ENCODE results near the gene MAPK14.
"Not testable (repeated sequence)": the region's sequence is repeated elsewhere in the genome, so short reads cannot be mapped to it uniquely, and the experiment has no call there.

Gene MAPK14

DNA sequence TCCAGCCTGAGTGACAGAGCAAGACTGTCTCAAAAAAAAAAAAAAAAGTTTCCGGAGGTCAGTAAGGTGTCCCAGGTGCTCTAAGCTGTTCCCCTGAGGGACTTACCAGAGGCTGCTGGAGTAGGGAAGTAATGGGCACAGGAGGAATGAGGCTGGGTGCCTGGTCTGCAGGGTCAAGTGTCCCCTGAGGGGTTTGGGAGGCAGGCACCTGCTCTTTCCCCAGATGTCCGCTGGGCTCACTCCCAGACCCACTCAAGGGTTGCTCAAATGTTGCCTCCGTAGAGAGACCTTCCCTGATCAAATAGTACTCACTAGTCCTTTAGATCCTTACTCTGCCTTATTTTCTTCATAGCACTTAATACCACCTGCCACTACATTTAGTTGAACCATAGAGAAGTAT is 97.3 kb downstream of the MAPK14 start:
- no peak for DNase-seq

GRCh38 chr6:36125575-36125974 is 98.0 kb downstream of the MAPK14 start:
- no peak for DNase-seq

GRCh38 chr6:36126121-36126520 is 98.5 kb downstream of the MAPK14 start:
- no peak for DNase-seq

GRCh38 chr6:36126553-36127458 is 99.2 kb downstream of the MAPK14 start:
- no peak for DNase-seq

DNA sequence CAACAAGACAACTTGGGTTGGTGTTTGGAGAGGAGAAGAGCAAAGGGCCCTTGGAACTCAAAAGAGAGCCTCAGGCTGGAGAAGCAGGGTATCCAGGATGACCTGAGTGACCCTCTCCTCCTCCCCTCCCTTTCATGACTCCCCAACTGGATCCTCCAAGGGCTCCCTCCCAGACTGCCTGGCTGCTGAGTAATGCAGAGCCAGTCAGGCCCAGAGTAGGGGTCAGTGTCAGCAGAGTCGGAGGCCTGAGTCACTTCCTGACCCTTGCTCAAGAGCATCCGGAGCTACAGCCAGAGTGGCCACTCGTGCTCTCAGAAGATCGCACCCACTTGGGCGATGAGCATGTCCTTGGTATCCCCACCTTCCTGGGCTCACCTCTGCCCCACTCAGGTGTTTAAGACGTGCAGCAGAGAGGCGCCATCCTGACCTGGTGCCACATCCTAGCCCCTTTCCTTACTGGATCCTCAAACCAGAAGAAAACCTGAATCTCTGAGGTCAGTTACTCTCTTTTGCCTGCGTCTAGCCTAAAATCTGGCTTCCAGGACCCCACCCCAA is 99.9 kb downstream of the MAPK14 start:
- DNase-seq = no peak

GRCh38 chr6:36128073-36128472 is 100.5 kb downstream of the MAPK14 start:
- no peak for DNase-seq

DNA sequence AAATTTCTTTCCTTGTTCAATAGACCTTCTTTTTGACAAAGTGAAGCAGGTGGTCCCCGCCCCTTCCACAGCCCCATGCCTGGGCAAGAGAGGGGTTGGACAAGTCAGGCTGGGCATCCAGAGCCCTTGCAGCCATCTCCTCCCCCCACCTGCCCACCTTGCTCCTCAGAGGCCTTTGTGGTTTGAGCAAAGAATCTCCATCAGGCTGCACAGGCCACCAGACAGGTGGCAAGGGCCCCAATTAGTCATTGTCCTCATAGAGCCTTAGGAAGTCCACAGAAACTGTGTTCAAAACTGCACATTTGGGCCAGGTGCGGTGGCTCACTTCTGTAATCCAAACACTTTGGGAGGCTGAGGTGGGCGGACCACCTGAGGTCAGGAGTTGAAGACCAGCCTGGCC is 101.2 kb downstream of the MAPK14 start:
- DNase-seq = no peak

DNA sequence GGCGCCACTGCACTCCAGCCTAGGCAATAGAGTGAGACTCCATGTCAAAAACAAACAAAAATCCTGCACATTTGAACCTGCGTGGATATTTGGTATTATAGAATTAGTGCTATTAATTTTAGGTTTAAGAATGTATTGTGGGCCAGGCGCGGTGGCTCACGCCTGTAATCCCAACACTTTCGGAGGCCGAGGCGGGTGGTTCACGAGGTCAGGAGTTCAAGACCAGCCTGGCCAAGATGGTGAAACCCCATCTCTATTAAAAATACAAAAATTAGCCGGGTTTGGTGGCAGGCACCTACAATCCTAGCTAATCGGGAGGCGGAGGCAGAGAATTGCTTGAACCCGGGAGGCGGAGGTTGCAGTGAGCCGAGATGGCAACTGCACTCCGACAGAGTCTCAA is 101.7 kb downstream of the MAPK14 start:
- not testable (repeated sequence) for DNase-seq

GRCh38 chr6:36129941-36130666 is 102.5 kb downstream of the MAPK14 start, which contains the start of gene MAPK13:
MAPK13 (plus strand) TSS chr6:36130513; CDS start chr6:36130583, 70 bp downstream.
- DNase-seq = no peak

- DNase-seq = peak; percentile 41
Observed at GRCh38 chr6:36130667-36131510, 103.3 kb downstream of the MAPK14 start.

- DNase-seq = no peak
Observed at GRCh38 chr6:36131511-36132245, 104.1 kb downstream of the MAPK14 start.

GRCh38 chr6:36132246-36132895 is 104.8 kb downstream of the MAPK14 start:
- no peak for DNase-seq

DNA sequence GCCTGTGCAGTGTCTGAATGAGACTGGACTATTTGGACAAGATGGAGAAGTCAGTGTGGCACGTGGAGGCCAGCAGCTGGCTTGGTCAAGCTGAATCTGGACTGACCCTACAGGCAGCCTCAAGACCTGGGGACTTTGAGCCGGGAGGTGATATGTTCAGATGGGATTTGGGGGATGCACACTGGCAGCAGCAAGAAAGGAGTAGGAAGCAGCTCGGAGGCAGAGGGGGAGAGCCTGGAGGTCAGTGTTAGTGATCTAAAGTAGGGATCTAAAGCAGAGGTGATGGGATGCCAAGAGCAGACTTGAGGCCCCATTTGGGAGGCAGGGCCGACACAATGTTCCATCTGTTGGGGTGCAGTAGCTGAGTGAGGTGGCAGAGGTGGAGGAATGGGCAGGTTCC is 105.5 kb downstream of the MAPK14 start:
- DNase-seq = no peak

DNA sequence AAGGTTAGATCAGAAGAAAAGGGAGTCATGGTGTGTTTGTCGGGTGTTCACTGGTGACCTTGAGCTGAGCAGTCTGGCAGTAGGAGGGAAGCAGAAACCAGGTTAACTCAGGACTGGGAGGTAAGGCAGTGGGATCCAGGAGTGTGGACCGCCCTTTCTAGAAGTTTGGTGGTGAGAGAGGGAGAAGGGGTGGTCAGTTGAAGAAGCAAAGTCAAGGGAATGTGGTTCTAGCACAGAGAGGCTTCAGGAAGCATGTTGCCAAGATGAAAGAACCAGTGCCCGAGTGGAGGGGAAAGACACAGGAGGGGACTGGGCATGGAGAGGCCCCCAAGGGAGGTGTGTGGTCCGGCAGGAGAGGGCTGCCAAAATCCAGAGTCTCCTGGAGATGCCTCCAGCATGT is 106.3 kb downstream of the MAPK14 start:
- no peak for DNase-seq

- DNase-seq = no peak
Observed at GRCh38 chr6:36135053-36135731, 107.6 kb downstream of the MAPK14 start.

DNA sequence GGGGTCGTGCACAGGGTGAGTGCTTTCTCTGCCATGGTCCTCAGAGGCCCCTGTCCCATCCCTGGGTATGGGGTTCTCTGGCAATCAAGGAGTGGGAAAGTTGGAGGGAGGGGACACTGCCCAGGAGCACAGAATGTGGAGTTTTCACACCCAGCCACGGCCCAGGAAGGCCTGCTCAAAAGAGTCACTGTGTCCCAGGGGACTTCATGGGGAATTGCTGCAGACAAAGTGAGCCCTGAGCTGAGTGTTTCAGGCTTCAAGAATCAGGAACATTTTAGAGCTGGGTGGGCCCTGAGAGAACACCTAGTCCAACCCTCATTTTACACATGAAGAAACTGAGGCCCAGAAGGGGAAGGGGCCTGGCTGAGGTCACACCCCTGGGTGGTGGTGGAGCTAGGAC is 108.4 kb downstream of the MAPK14 start:
- DNase-seq = no peak

GRCh38 chr6:36136551-36136950 is 108.9 kb downstream of the MAPK14 start:
- DNase-seq = no peak

GRCh38 chr6:36138667-36139066 is 111.1 kb downstream of the MAPK14 start:
- no peak for DNase-seq

- DNase-seq = no peak
Observed at GRCh38 chr6:36139431-36139830, 111.8 kb downstream of the MAPK14 start.

DNA sequence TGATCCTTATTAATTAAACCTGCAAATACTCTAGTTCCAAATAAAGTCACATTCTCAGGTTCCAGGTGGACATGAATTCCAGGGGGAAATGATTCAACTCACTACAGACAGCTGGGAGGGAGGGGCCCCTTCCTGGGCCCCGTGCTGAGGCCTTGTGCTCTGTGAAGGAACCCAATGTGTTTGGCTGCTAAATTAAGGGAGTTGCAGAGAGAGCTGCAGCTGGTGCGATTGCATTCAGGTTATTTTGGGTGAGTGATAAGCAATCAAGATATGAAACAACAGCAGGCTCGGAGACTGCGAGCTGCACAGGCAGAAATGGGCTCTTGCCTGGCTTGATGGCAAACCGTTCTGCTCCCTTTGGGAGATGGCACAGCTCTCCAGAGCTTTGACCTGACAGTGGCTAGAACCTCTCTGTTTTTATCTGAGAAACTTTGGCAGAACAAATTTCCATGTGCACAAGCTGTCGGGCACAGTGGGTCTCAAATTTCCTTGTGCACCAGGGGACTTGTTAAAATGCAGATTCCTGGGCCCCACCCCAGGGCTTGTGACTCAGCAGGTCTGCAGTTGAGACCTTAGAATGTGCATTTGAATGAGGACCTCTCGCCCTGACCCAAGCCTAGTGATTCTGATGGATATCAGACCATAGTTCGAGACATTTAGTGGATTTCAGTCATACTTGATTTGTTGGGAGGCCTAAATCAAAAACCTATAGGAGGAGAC is 112.5 kb downstream of the MAPK14 start:
- no peak for DNase-seq
